Muscle of leg (tissue), 11 donors: ENCODE data around the gene PTGIR. TPM values are rescaled to one million over a fixed set of nuclear protein-coding genes. Genes with fewer than 3 reads are reported as not detected.

ENCODE experiments used
- DNase-seq: peaks from one replicate; pipeline ENCODE4 v3.0.0; 2013
- H3K27ac ChIP-seq: one replicate; pipeline ENCODE4 v1.5.1; 2013; ENCODE audit warnings: mild to moderate bottlenecking, low read length, control low read depth
- H3K27me3 ChIP-seq: one replicate; pipeline ENCODE4 v1.6.1; 2013; ENCODE audit warnings: low read length; ENCODE audit not compliant: control insufficient read depth, insufficient read depth
- H3K36me3 ChIP-seq: one replicate; pipeline ENCODE4 v1.6.1; 2013; ENCODE audit warnings: low read length; ENCODE audit not compliant: control insufficient read depth, insufficient read depth
- H3K4me1 ChIP-seq: one replicate; pipeline ENCODE4 v1.6.1; 2013; ENCODE audit warnings: low read length; ENCODE audit not compliant: control insufficient read depth, insufficient read depth
- H3K4me3 ChIP-seq: one replicate; pipeline ENCODE4 v1.5.1; 2013; ENCODE audit warnings: low read length, control low read depth
- H3K9me3 ChIP-seq: replicated peaks from 2 replicates; pipeline ENCODE4 v1.6.1; 2013; ENCODE audit warnings: low read depth, low read length; ENCODE audit not compliant: control insufficient read depth
- WGBS: methylation state at CpG from one replicate; pipeline ENCODE4 v1.1.5; 2013; ENCODE audit warnings: missing lambda C conversion rate; ENCODE audit not compliant: insufficient coverage; 5-methylcytosine and 5-hydroxymethylcytosine counted together
- polyA plus RNA-seq, 8 donors: library from polyadenylated mRNA; unstranded; fragments of 120-200 nt; gene quantifications; one replicate each; pipeline versions ENCODE4 v1.2.1 to v1.2.3, GENCODE V29; 2013; ENCODE audit warnings: inconsistent platforms in 1 of 8, low replicate concordance in 1 of 8; ENCODE audit not compliant: insufficient read length in 8 of 8, insufficient read depth in 1 of 8
- total RNA-seq: library from RNA; stranded (reverse); fragments of 120-200 nt; gene quantifications from one replicate; pipeline ENCODE4 v1.2.4, GENCODE V29; 2013

The PTGIR gene
- total and polyA plus RNA-seq, 9 donors: 1.9 to 4.3 (median 3.1) TPM

GRCh38 chr19:46608178-46608577 is 16.7 kb downstream of the PTGIR start:
- H3K4me1 ChIP-seq: peaks cover 32% of the 10 kb centered on the region

GRCh38 chr19:46607448-46607841 is 17.4 kb downstream of the PTGIR start:
- Histone ChIP-seq H3K27me3 (no peaks in the 10 kb centered on the region), H3K4me1 (peaks cover 38% of the 10 kb centered on the region), H3K27ac (no peak overlapping the region), H3K9me3 (no peaks in the 10 kb centered on the region), H3K4me3 (no peak overlapping the region), H3K36me3 (peaks cover 58% of the 10 kb centered on the region)
- no peak for DNase-seq
- 68% methylated on average over 12 of the region's 12 CpGs for WGBS

More at GRCh38 chr19:46608178-46608577, 16.7 kb downstream of the PTGIR start:
- DNase-seq: no peak
- Histone ChIP-seq H3K9me3 (no peaks in the 10 kb centered on the region), H3K27me3 (no peaks in the 10 kb centered on the region), H3K36me3 (peaks cover 58% of the 10 kb centered on the region), H3K4me3 (no peak overlapping the region), H3K27ac (no peak overlapping the region)
- WGBS: 89% methylated on average over 7 of the region's 9 CpGs

- H3K4me3 ChIP-seq: no peak overlapping the region
- peaks cover 41% of the 10 kb centered on the region for H3K4me1 ChIP-seq
- H3K27ac ChIP-seq: no peak overlapping the region
- WGBS: 67% methylated on average over 8 of the region's 12 CpGs
- peaks cover 58% of the 10 kb centered on the region for H3K36me3 ChIP-seq
- no peak for DNase-seq
- H3K9me3 ChIP-seq: no peaks in the 10 kb centered on the region
- no peaks in the 10 kb centered on the region for H3K27me3 ChIP-seq
These were observed 18.0 kb downstream of the PTGIR start for GRCh38 chr19:46606681-46607447.

GRCh38 chr19:46606019-46606418 is 18.9 kb downstream of the PTGIR start:
- no peak overlapping the region for H3K4me3 ChIP-seq
- no peak overlapping the region for H3K27ac ChIP-seq
- WGBS: 83% methylated on average over 11 of the region's 11 CpGs
- peaks cover 57% of the 10 kb centered on the region for H3K36me3 ChIP-seq
- no peak for DNase-seq
- H3K9me3 ChIP-seq: no peaks in the 10 kb centered on the region
- H3K4me1 ChIP-seq: peaks cover 42% of the 10 kb centered on the region
- no peaks in the 10 kb centered on the region for H3K27me3 ChIP-seq

- H3K27me3 ChIP-seq: no peaks in the 10 kb centered on the region
- H3K4me3 ChIP-seq: no peak overlapping the region
- peaks cover 39% of the 10 kb centered on the region for H3K4me1 ChIP-seq
- H3K27ac ChIP-seq: no peak overlapping the region
- 85% methylated on average over 11 of the region's 16 CpGs for WGBS
- H3K9me3 ChIP-seq: no peaks in the 10 kb centered on the region
- peaks cover 53% of the 10 kb centered on the region for H3K36me3 ChIP-seq
- DNase-seq: no peak
These were observed 19.5 kb downstream of the PTGIR start for GRCh38 chr19:46605356-46605821.

- H3K4me3 ChIP-seq: no peak overlapping the region
- no peaks in the 10 kb centered on the region for H3K27me3 ChIP-seq
- no peak overlapping the region for H3K27ac ChIP-seq
These were observed 20.0 kb downstream of the PTGIR start for GRCh38 chr19:46604781-46605355.

GRCh38 chr19:46603752-46604231 is 21.1 kb downstream of the PTGIR start:
- Histone ChIP-seq H3K9me3 (peaks cover 5% of the 10 kb centered on the region), H3K27me3 (no peaks in the 10 kb centered on the region), H3K4me1 (peaks cover 44% of the 10 kb centered on the region), H3K36me3 (peaks cover 39% of the 10 kb centered on the region), H3K4me3 (no peak overlapping the region), H3K27ac (no peak overlapping the region)
- WGBS: 27% methylated on average over 4 of the region's 9 CpGs
- no peak for DNase-seq

More at GRCh38 chr19:46604781-46605355, 20.0 kb downstream of the PTGIR start:
- Histone ChIP-seq H3K4me1 (peaks cover 44% of the 10 kb centered on the region), H3K36me3 (peaks cover 50% of the 10 kb centered on the region), H3K9me3 (no peaks in the 10 kb centered on the region)
- DNase-seq: no peak
- WGBS: 81% methylated on average over 9 of the region's 13 CpGs

GRCh38 chr19:46603195-46603637 is 21.7 kb downstream of the PTGIR start:
- Histone ChIP-seq H3K27me3 (no peaks in the 10 kb centered on the region), H3K9me3 (peaks cover 6% of the 10 kb centered on the region), H3K4me1 (peaks cover 44% of the 10 kb centered on the region), H3K36me3 (peaks cover 33% of the 10 kb centered on the region), H3K4me3 (peak overlapping the region; percentile 100), H3K27ac (peak overlapping the region; percentile 21)
- no peak for DNase-seq
- 0% methylated on average over 1 of the region's 2 CpGs for WGBS

GRCh38 chr19:46602392-46603194 is 22.3 kb downstream of the PTGIR start:
- H3K9me3 ChIP-seq: peaks cover 6% of the 10 kb centered on the region
- H3K4me3 ChIP-seq: peak overlapping the region; percentile 100
- no peak for DNase-seq
- WGBS: 17% methylated on average over 17 of the region's 23 CpGs
- H3K27ac ChIP-seq: peak overlapping the region; percentile 96
- H3K4me1 ChIP-seq: peaks cover 44% of the 10 kb centered on the region
- peaks cover 27% of the 10 kb centered on the region for H3K36me3 ChIP-seq
- H3K27me3 ChIP-seq: no peaks in the 10 kb centered on the region
